Upper lobe of left lung (tissue), 6 donors: ENCODE results near the gene RYR3. TPM values are rescaled to one million over a fixed set of nuclear protein-coding genes. Genes with fewer than 3 reads are reported as not detected.

ENCODE experiments used
- ATAC-seq, 2 donors: fragments of 200-7000 bp; cut with Tn5 transposase; one replicate each; pipeline ENCODE4 v1.9.1; 2022; ENCODE audit warnings: mild to moderate bottlenecking in 2 of 2, moderate library complexity in 2 of 2; ENCODE audit not compliant: low FRiP score in 2 of 2
- DNase-seq, 2 donors: peaks; one replicate each; pipeline ENCODE4 v3.0.0-alpha.2; 2019 to 2020
- H3K27ac ChIP-seq, 4 donors: fragments of 200-600 bp; sonication (generic); one replicate each; pipeline ENCODE4 v1.5.1; 2016 to 2019
- H3K27me3 ChIP-seq, 4 donors: fragments of 200-600 bp; sonication (generic); one replicate each; pipeline ENCODE4 v1.5.1; 2017 to 2019
- H3K36me3 ChIP-seq, 4 donors: fragments of 200-600 bp; sonication (generic); one replicate each; pipeline ENCODE4 v1.5.1; 2016 to 2019
- H3K4me1 ChIP-seq, 4 donors: fragments of 200-600 bp; sonication (generic); one replicate each; pipeline ENCODE4 v1.5.1; 2018 to 2019
- H3K4me3 ChIP-seq, 4 donors: fragments of 200-600 bp; sonication (generic); one replicate each; pipeline ENCODE4 v1.5.1; 2017 to 2019; ENCODE audit warnings: mild to moderate bottlenecking in 2 of 4, moderate library complexity in 1 of 4
- H3K9me3 ChIP-seq, 4 donors: fragments of 200-600 bp; sonication (generic); one replicate each; pipeline ENCODE4 v1.5.1; 2018 to 2019
- CTCF ChIP-seq, 6 experiments: fragments of 450-650 bp in 4 of 6; fragments of 200-600 bp in 2 of 6; sonication (generic) in 2 of 6; IDR thresholded peaks; one replicate each; pipeline ENCODE4 v1.5.1; 2016 to 2019; ENCODE audit warnings: antibody characterized with exemption in 6 of 6
- EP300 ChIP-seq, 4 donors: sonication (generic); formaldehyde crosslinking; IDR thresholded peaks; one replicate each; pipeline ENCODE4 v1.5.1; 2017; ENCODE audit warnings: antibody characterized with exemption in 4 of 4, control low read depth in 2 of 4
- POLR2A ChIP-seq, 4 donors: fragments of 450-650 bp; IDR thresholded peaks; one replicate each; pipeline ENCODE4 v1.5.1; 2016 to 2017; ENCODE audit warnings: antibody characterized with exemption in 4 of 4, mild to moderate bottlenecking in 2 of 4
- POLR2AphosphoS5 ChIP-seq, 2 donors: sonication (generic); formaldehyde crosslinking; IDR thresholded peaks; one replicate each; pipeline ENCODE4 v1.5.1; 2017; ENCODE audit warnings: antibody characterized with exemption in 2 of 2
- WGBS, 2 donors: methylation state at CpG; one replicate each; pipeline ENCODE4 v1.1.5; 2017 to 2018; 5-methylcytosine and 5-hydroxymethylcytosine counted together
- total RNA-seq, 6 donors: library from RNA; depleted of rRNA in 4 of 6; stranded (reverse); fragments of >200 nt in 4 of 6; gene quantifications; one replicate each; pipeline versions ENCODE4 v1.1.0 to v1.2.1, GENCODE V29; 2016 to 2021
- donor health status: DM: no; HTN: no; CAD: no; lungs with moderate emphysema.
- donor health status: DM: no; HTN: yes; CAD: no; lungs with severe emphysema.

The RYR3 gene
- total RNA-seq, 6 donors from 2014 or later: under 0.01 to 0.34 (median 0.15) TPM

- TF ChIP-seq POLR2AphosphoS5 (IDR thresholded peaks at IDR 0.05): no peak
- TF ChIP-seq POLR2A (IDR thresholded peaks at IDR 0.05): no peak
- TF ChIP-seq CTCF (IDR thresholded peaks at IDR 0.05): no peak
- no peak for TF ChIP-seq EP300 (IDR thresholded peaks at IDR 0.05)
- Histone ChIP-seq H3K27me3 (no peaks in the 10 kb centered on the region), H3K4me1 (no peaks in the 10 kb centered on the region), H3K36me3 (no peaks in the 10 kb centered on the region), H3K4me3 (no peak overlapping the region), H3K27ac (no peak overlapping the region), H3K9me3 (no peaks in the 10 kb centered on the region)
- DNase-seq (no peak), ATAC-seq (no peak)
- WGBS, 2 donors: 67 to 68% methylated on average over 4 of the region's 4 CpGs
These were observed 511.7 kb downstream of the RYR3 start for GRCh38 chr15:33822479-33822878.

GRCh38 chr15:33823119-33823518 is 512.4 kb downstream of the RYR3 start:
- 83 to 84% methylated on average over 3 of the region's 3 CpGs for WGBS, 2 donors
- H3K27ac ChIP-seq: no peak overlapping the region
- no peaks in the 10 kb centered on the region for H3K27me3 ChIP-seq
- no peak overlapping the region for H3K4me3 ChIP-seq
- TF ChIP-seq CTCF (IDR thresholded peaks at IDR 0.05) (no peak), EP300 (IDR thresholded peaks at IDR 0.05) (no peak), POLR2A (IDR thresholded peaks at IDR 0.05) (no peak), POLR2AphosphoS5 (IDR thresholded peaks at IDR 0.05) (no peak)
- no peak for ATAC-seq
- no peaks in the 10 kb centered on the region for H3K9me3 ChIP-seq
- DNase-seq: no peak
- H3K36me3 ChIP-seq: no peaks in the 10 kb centered on the region
- H3K4me1 ChIP-seq: no peaks in the 10 kb centered on the region

- no peak overlapping the region for H3K27ac ChIP-seq
- no peaks in the 10 kb centered on the region for H3K36me3 ChIP-seq
- no peaks in the 10 kb centered on the region for H3K27me3 ChIP-seq
- WGBS, 2 donors: 91 to 93% methylated on average over 8 of the region's 8 CpGs
- no peak for DNase-seq
- TF ChIP-seq EP300 (IDR thresholded peaks at IDR 0.05) (no peak), CTCF (IDR thresholded peaks at IDR 0.05) (no peak), POLR2AphosphoS5 (IDR thresholded peaks at IDR 0.05) (no peak), POLR2A (IDR thresholded peaks at IDR 0.05) (no peak)
- H3K4me3 ChIP-seq: no peak overlapping the region
- H3K9me3 ChIP-seq: peaks cover 0 to 5% (median 0%) of the 10 kb centered on the region in 4 donors
- ATAC-seq: no peak
- no peaks in the 10 kb centered on the region for H3K4me1 ChIP-seq
These were observed 514.7 kb downstream of the RYR3 start for GRCh38 chr15:33825453-33825852.

- H3K27me3 ChIP-seq: no peaks in the 10 kb centered on the region
- no peak overlapping the region for H3K27ac ChIP-seq
- H3K4me1 ChIP-seq: no peaks in the 10 kb centered on the region
- no peak for ATAC-seq
- DNase-seq: no peak
- TF ChIP-seq POLR2A (IDR thresholded peaks at IDR 0.05) (no peak), CTCF (IDR thresholded peaks at IDR 0.05) (no peak), POLR2AphosphoS5 (IDR thresholded peaks at IDR 0.05) (no peak), EP300 (IDR thresholded peaks at IDR 0.05) (no peak)
- H3K4me3 ChIP-seq: no peak overlapping the region
- peaks cover 0 to 5% (median 0%) of the 10 kb centered on the region in 4 donors for H3K9me3 ChIP-seq
- no peaks in the 10 kb centered on the region for H3K36me3 ChIP-seq
- 88 to 90% methylated on average over 4 of the region's 4 CpGs for WGBS, 2 donors
These were observed 515.4 kb downstream of the RYR3 start for GRCh38 chr15:33826201-33826600.

- Histone ChIP-seq H3K9me3 (peaks cover 0 to 5% (median 0%) of the 10 kb centered on the region in 4 donors), H3K27me3 (no peaks in the 10 kb centered on the region), H3K4me1 (no peaks in the 10 kb centered on the region), H3K36me3 (no peaks in the 10 kb centered on the region), H3K4me3 (no peak overlapping the region), H3K27ac (no peak overlapping the region)
- WGBS, 2 donors: 63 to 80% methylated on average over 4 of the region's 4 CpGs
- TF ChIP-seq CTCF (IDR thresholded peaks at IDR 0.05): no peak
- no peak for TF ChIP-seq POLR2A (IDR thresholded peaks at IDR 0.05)
- TF ChIP-seq EP300 (IDR thresholded peaks at IDR 0.05): no peak
- TF ChIP-seq POLR2AphosphoS5 (IDR thresholded peaks at IDR 0.05): no peak
- ATAC-seq (no peak), DNase-seq (no peak)
These were observed 519.6 kb downstream of the RYR3 start for GRCh38 chr15:33830351-33830750.
